Body of pancreas (tissue), 4 donors: Measurements from ENCODE around the gene OR2AE1. TPM values are rescaled to one million over a fixed set of nuclear protein-coding genes. Genes with fewer than 3 reads are reported as not detected.
"Not testable (repeated sequence)": the region's sequence is repeated elsewhere in the genome, so short reads cannot be mapped to it uniquely, and the experiment has no call there.

Experiments used
- ATAC-seq: fragments of 150-250 bp; one replicate; pipeline ENCODE4 v1.9.1; 2016
- DNase-seq, 4 donors: peaks; one replicate each; pipeline ENCODE4 v3.0.0-alpha.2; 2019
- H3K27ac ChIP-seq, 4 donors: fragments of 200-600 bp; sonication (generic); 1 replicate in 3 of 4; 2 replicates in 1 of 4; pipeline versions ENCODE4 v1.5.1 to v1.6.1; 2016 to 2019; ENCODE audit warnings: mild to moderate bottlenecking in 1 of 4, mixed read lengths in 1 of 4, moderate library complexity in 1 of 4
- H3K27me3 ChIP-seq, 2 donors: fragments of 200-600 bp; sonication (generic); one replicate each; pipeline ENCODE4 v1.6.0; 2016; ENCODE audit warnings: mild to moderate bottlenecking in 1 of 2
- H3K36me3 ChIP-seq, 2 donors: fragments of 200-600 bp; sonication (generic); replicated peaks in 1 of 2; 2 replicates each; pipeline ENCODE4 v1.5.1; 2016; ENCODE audit warnings: low read depth in 2 of 2; ENCODE audit not compliant: insufficient read depth in 1 of 2
- H3K4me1 ChIP-seq: fragments of 200-600 bp; sonication (generic); one replicate; pipeline ENCODE4 v1.6.0; 2016
- H3K4me3 ChIP-seq, 2 donors: fragments of 200-600 bp; sonication (generic); 1 replicate in 1 of 2; 2 replicates in 1 of 2; pipeline ENCODE4 v1.5.1; 2016 to 2019
- H3K9me3 ChIP-seq, 3 donors: fragments of 200-600 bp; sonication (generic); 1 replicate in 2 of 3; 2 replicates in 1 of 3; pipeline ENCODE4 v1.5.1; 2016
- CTCF ChIP-seq, 7 experiments: fragments of 450-650 bp in 4 of 7; fragments of 200-600 bp in 3 of 7; sonication (generic) in 3 of 7; IDR thresholded peaks; one replicate each; pipeline ENCODE4 v1.5.1; 2016 to 2019; ENCODE audit warnings: antibody characterized with exemption in 7 of 7
- POLR2A ChIP-seq, 3 donors: fragments of 450-650 bp; IDR thresholded peaks; one replicate each; pipeline ENCODE4 v1.6.1; 2016; ENCODE audit warnings: antibody characterized with exemption in 3 of 3, mild to moderate bottlenecking in 2 of 3
- WGBS, 2 donors: methylation state at CpG; one replicate each; pipeline ENCODE4 v1.1.5; 2017; 5-methylcytosine and 5-hydroxymethylcytosine counted together
- intact Hi-C: fragments of 100-400 bp; cut with DNase I; formaldehyde crosslinking; loops from one replicate; pipeline ENCODE4 v1.15.1; 2023
- total RNA-seq, 2 donors: library from RNA; depleted of rRNA; stranded (reverse); fragments of >200 nt; gene quantifications; one replicate each; pipeline ENCODE4 v1.1.0, GENCODE V29; 2016

Gene OR2AE1
- total RNA-seq, 2 donors from 2014 or later, result 2.0 TPM; not detected in 1

GRCh38 chr7:99881370-99881769, 4.5 kb upstream of the OR2AE1 start:
- intact Hi-C loops, result no loop called here

GRCh38 chr7:99876491-99876890, 342 bp downstream of the OR2AE1 start:
- H3K4me3 ChIP-seq, result no peak overlapping the region
- intact Hi-C loops, result no loop called here
- TF ChIP-seq POLR2A (IDR thresholded peaks at IDR 0.05), result no peak
- no peak for TF ChIP-seq CTCF (IDR thresholded peaks at IDR 0.05)
- ATAC-seq (no peak), DNase-seq (no peak)
- H3K9me3 ChIP-seq, result no peaks in the 10 kb centered on the region
- no peaks in the 10 kb centered on the region for H3K36me3 ChIP-seq
- no peaks in the 10 kb centered on the region for H3K27me3 ChIP-seq
- no peak overlapping the region for H3K27ac ChIP-seq
- WGBS, 2 donors, result 83 to 85% methylated on average over 5 of the region's 5 CpGs
- no peaks in the 10 kb centered on the region for H3K4me1 ChIP-seq

More at GRCh38 chr7:99881370-99881769, 4.5 kb upstream of the OR2AE1 start:
- DNase-seq (no peak), ATAC-seq (no peak)
- no peaks in the 10 kb centered on the region for H3K9me3 ChIP-seq
- TF ChIP-seq CTCF (IDR thresholded peaks at IDR 0.05) (no peak), POLR2A (IDR thresholded peaks at IDR 0.05) (no peak)
- no peaks in the 10 kb centered on the region for H3K4me1 ChIP-seq
- H3K27ac ChIP-seq, result no peak overlapping the region
- 79 to 91% methylated on average over 4 of the region's 4 CpGs for WGBS, 2 donors
- H3K36me3 ChIP-seq, result no peaks in the 10 kb centered on the region
- H3K4me3 ChIP-seq, result no peak overlapping the region
- H3K27me3 ChIP-seq, result no peaks in the 10 kb centered on the region

GRCh38 chr7:99868246-99868645, 8.6 kb downstream of the OR2AE1 start:
- ATAC-seq, result no peak
- WGBS, 2 donors, result 91 to 92% methylated on average over 1 of the region's 1 CpG
- Histone ChIP-seq H3K36me3 (no peaks in the 10 kb centered on the region), H3K4me3 (no peak overlapping the region), H3K27me3 (no peaks in the 10 kb centered on the region), H3K4me1 (no peaks in the 10 kb centered on the region), H3K27ac (no peak overlapping the region), H3K9me3 (no peaks in the 10 kb centered on the region)
- intact Hi-C loops, result no loop called here
- no peak for DNase-seq
- TF ChIP-seq POLR2A (IDR thresholded peaks at IDR 0.05) (no peak), CTCF (IDR thresholded peaks at IDR 0.05) (no peak)

GRCh38 chr7:99867477-99867876, 9.4 kb downstream of the OR2AE1 start:
- DNase-seq, intact Hi-C loops, H3K4me3 ChIP-seq, H3K9me3 ChIP-seq, H3K36me3 ChIP-seq, H3K27ac ChIP-seq, ATAC-seq, H3K27me3 ChIP-seq, H3K4me1 ChIP-seq: not testable (repeated sequence)
- WGBS, 2 donors, result 90 to 94% methylated on average over 2 of the region's 2 CpGs

- no peaks in the 10 kb centered on the region for H3K9me3 ChIP-seq
- peaks cover 10% of the 10 kb centered on the region for H3K4me1 ChIP-seq
- ATAC-seq (no peak), DNase-seq (no peak)
- intact Hi-C loops, result no loop called here
- WGBS, 2 donors, result 45 to 68% methylated on average over 2 of the region's 2 CpGs
- H3K27ac ChIP-seq, result no peak overlapping the region
- H3K4me3 ChIP-seq, result no peak overlapping the region
- no peaks in the 10 kb centered on the region for H3K27me3 ChIP-seq
- no peaks in the 10 kb centered on the region for H3K36me3 ChIP-seq
- no peak for TF ChIP-seq CTCF (IDR thresholded peaks at IDR 0.05)
- TF ChIP-seq POLR2A (IDR thresholded peaks at IDR 0.05), result no peak
These were observed 12.9 kb downstream of the OR2AE1 start for GRCh38 chr7:99863847-99864440.
